Esophagus (tissue), 2 donors: ENCODE data around the gene SCAND1. TPM values are rescaled to one million over a fixed set of nuclear protein-coding genes. Genes with fewer than 3 reads are reported as not detected.

Experiments
- H3K27ac ChIP-seq, 2 donors: one replicate each; pipeline ENCODE4 v1.5.1; 2013; ENCODE audit warnings: low read depth in 2 of 2, mild to moderate bottlenecking in 2 of 2, inconsistent platforms in 1 of 2, low read length in 1 of 2, moderate library complexity in 1 of 2
- H3K27me3 ChIP-seq, 2 donors: one replicate each; pipeline ENCODE4 v1.6.1; 2013; ENCODE audit warnings: low read length in 2 of 2, control low read depth in 1 of 2, mild to moderate bottlenecking in 1 of 2; ENCODE audit not compliant: insufficient read depth in 2 of 2, control insufficient read depth in 1 of 2
- H3K36me3 ChIP-seq, 2 donors: one replicate each; pipeline ENCODE4 v1.6.1; 2013; ENCODE audit warnings: low read length in 1 of 2; ENCODE audit not compliant: control insufficient read depth in 2 of 2, insufficient read depth in 2 of 2
- H3K4me1 ChIP-seq, 2 donors: one replicate each; pipeline ENCODE4 v1.6.1; 2013; ENCODE audit warnings: low read length in 1 of 2; ENCODE audit not compliant: control insufficient read depth in 2 of 2, insufficient read depth in 2 of 2
- H3K4me3 ChIP-seq, 2 donors: one replicate each; pipeline ENCODE4 v1.5.1; 2013; ENCODE audit warnings: low read length in 2 of 2, mild to moderate bottlenecking in 2 of 2, low read depth in 1 of 2, moderate library complexity in 1 of 2
- H3K9me3 ChIP-seq, 2 donors: one replicate each; pipeline ENCODE4 v1.6.1; 2013; ENCODE audit warnings: mild to moderate bottlenecking in 2 of 2, low read depth in 1 of 2, low read length in 1 of 2, moderate library complexity in 1 of 2; ENCODE audit not compliant: control insufficient read depth in 2 of 2, insufficient read depth in 1 of 2
- WGBS, 2 donors: extraction: QIAGEN DNeasy Blood & Tissue Kit; methylation state at CpG; one replicate each; pipeline ENCODE4 v1.1.7; 2013; 5-methylcytosine and 5-hydroxymethylcytosine counted together
- polyA plus RNA-seq, 2 donors: library from polyadenylated mRNA; stranded (reverse); fragments of 200-250 nt; gene quantifications; one replicate each; pipeline ENCODE4 v1.2.3, GENCODE V29; 2013
- donor health status: healthy with polysubstance abuse.
- donor health status: Bipolar disorder and iron deficiency.

The SCAND1 gene
- polyA plus RNA-seq, 2 donors = 84.5 to 182 TPM

GRCh38 chr20:35985806-35986205 is 31.5 kb upstream of the SCAND1 start:
- Histone ChIP-seq H3K27ac (no peak overlapping the region), H3K4me1 (no peaks in the 10 kb centered on the region), H3K36me3 (no peaks in the 10 kb centered on the region), H3K27me3 (no peaks in the 10 kb centered on the region), H3K4me3 (no peak overlapping the region), H3K9me3 (peaks cover 0 to 2% of the 10 kb centered on the region in 2 donors)
- 65 to 69% methylated on average over 2 of the region's 2 CpGs for WGBS, 2 donors

- Histone ChIP-seq H3K9me3 (peaks cover 0 to 2% of the 10 kb centered on the region in 2 donors), H3K36me3 (no peaks in the 10 kb centered on the region), H3K27me3 (no peaks in the 10 kb centered on the region), H3K4me1 (no peaks in the 10 kb centered on the region), H3K4me3 (no peak overlapping the region), H3K27ac (no peak overlapping the region)
- 79 to 81% methylated on average over 6 of the region's 6 CpGs for WGBS, 2 donors
Observed at GRCh38 chr20:35984382-35984781, 30.1 kb upstream of the SCAND1 start.

DNA sequence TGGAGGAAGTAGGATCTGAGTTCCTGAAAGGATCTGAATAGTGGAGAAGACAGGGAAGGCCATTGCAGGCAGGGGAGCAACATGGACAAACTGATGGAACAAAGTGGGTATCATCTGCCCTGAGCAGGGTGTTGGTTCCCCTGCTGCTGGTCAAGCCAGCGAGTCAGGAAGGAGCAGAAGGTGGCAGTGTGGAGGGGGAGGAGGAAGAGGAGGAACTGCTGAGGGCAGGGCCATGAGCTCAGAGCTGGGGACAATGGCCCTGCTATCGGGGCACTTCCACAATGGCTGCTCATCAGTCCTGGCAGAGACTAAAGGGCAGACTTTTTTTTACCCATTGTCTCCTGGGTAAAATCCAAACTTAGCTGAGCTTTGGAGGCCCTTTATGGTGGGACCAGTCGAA is 27.7 kb upstream of the SCAND1 start:
- Histone ChIP-seq H3K27me3 (no peaks in the 10 kb centered on the region), H3K27ac (no peak overlapping the region), H3K4me3 (no peak overlapping the region), H3K9me3 (peaks cover 0 to 2% of the 10 kb centered on the region in 2 donors), H3K36me3 (no peaks in the 10 kb centered on the region), H3K4me1 (no peaks in the 10 kb centered on the region)
- 74 to 80% methylated on average over 3 of the region's 3 CpGs for WGBS, 2 donors

- no peaks in the 10 kb centered on the region for H3K36me3 ChIP-seq
- WGBS, 2 donors = 58 to 71% methylated on average over 5 of the region's 5 CpGs
Observed at GRCh38 chr20:35979544-35979943, 25.2 kb upstream of the SCAND1 start.

DNA sequence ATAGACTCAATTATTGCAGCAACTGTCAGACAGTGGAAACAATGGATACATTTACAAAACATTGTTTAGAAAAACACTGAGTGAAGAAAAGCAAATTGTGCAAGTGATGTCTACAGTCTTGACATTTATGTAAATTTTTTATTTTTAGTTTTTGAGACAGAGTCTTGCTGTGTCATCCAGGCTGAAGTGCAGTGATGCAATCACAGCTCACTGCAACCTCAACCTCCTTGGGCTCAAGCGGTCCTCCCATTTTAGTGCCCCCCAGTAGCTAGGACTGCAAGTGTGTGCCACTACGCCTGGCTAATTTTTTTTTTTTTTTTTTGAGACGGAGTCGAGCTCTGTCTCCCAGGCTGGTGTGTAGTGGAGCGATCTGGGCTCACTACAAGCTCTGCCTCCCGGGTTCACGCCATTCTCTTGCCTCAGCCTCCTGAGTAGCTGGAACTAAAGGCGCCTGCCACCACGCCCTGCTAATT is 23.8 kb upstream of the SCAND1 start:
- H3K9me3 ChIP-seq = peaks cover 0 to 2% of the 10 kb centered on the region in 2 donors
- WGBS, 2 donors = 87 to 90% methylated on average over 9 of the region's 9 CpGs

More at GRCh38 chr20:35979544-35979943, 25.2 kb upstream of the SCAND1 start:
- Histone ChIP-seq H3K27ac (no peak overlapping the region), H3K4me3 (no peak overlapping the region), H3K27me3 (no peaks in the 10 kb centered on the region), H3K9me3 (peaks cover 0 to 2% of the 10 kb centered on the region in 2 donors), H3K4me1 (no peaks in the 10 kb centered on the region)

GRCh38 chr20:35975576-35976373 is 21.5 kb upstream of the SCAND1 start:
- no peaks in the 10 kb centered on the region for H3K36me3 ChIP-seq
- no peaks in the 10 kb centered on the region for H3K4me1 ChIP-seq
- H3K4me3 ChIP-seq = no peak overlapping the region
- no peaks in the 10 kb centered on the region for H3K9me3 ChIP-seq
- no peak overlapping the region for H3K27ac ChIP-seq
- no peaks in the 10 kb centered on the region for H3K27me3 ChIP-seq
- 72 to 75% methylated on average over 9 of the region's 9 CpGs for WGBS, 2 donors

More for the DNA sequence above, 23.8 kb upstream of the SCAND1 start:
- Histone ChIP-seq H3K27ac (no peak overlapping the region), H3K27me3 (no peaks in the 10 kb centered on the region), H3K36me3 (no peaks in the 10 kb centered on the region), H3K4me1 (no peaks in the 10 kb centered on the region), H3K4me3 (no peak overlapping the region)

DNA sequence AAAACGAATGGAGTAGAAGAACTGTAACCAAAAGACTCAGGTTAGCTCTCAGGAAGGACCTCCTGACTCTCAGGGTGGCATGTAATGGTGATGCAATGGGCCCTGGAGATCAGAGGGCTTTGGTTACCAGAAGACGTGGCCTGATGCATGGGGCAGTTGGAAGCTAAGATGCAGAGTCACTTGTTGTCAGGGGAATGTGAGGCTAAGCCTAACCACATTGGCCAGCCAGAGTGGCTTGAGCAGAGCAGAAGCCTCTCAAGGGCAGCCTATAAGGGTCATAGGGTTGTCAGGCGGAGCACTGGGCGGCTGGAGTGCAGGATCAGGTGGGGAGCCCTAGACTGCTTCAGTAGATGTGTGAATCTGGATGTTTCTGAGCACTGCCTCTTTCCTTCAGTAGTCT is 20.0 kb upstream of the SCAND1 start:
- 85% methylated on average over 4 of the region's 4 CpGs for WGBS, 2 donors
- no peaks in the 10 kb centered on the region for H3K9me3 ChIP-seq
- H3K4me1 ChIP-seq = no peaks in the 10 kb centered on the region
- H3K27me3 ChIP-seq = no peaks in the 10 kb centered on the region
- H3K36me3 ChIP-seq = no peaks in the 10 kb centered on the region
- H3K27ac ChIP-seq = no peak overlapping the region
- no peak overlapping the region for H3K4me3 ChIP-seq

GRCh38 chr20:35972462-35972861 is 18.2 kb upstream of the SCAND1 start:
- Histone ChIP-seq H3K27ac (no peak overlapping the region), H3K4me3 (no peak overlapping the region), H3K9me3 (no peaks in the 10 kb centered on the region), H3K27me3 (no peaks in the 10 kb centered on the region), H3K4me1 (peaks cover 0 to 3% of the 10 kb centered on the region in 2 donors), H3K36me3 (no peaks in the 10 kb centered on the region)
- 40 to 54% methylated on average over 4 of the region's 4 CpGs for WGBS, 2 donors

DNA sequence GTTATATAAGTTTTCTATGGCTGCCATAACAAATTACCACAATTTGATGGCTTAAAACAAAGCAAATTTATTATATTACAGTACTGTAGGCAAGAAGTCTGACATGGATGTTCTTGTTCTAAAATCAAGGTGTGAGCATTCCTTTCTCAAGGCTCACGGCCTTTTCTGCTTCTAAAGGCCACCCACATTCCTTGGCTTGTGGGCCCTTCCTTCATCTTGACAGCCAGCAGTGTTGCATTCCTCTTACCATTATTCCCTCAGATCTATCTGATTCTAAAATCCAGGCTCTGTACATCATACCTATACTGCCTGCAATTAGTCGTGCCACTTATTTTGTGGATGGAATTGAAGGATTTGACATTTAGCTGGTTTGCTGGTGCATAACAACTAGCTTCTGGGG is 17.7 kb upstream of the SCAND1 start:
- H3K4me3 ChIP-seq = no peak overlapping the region
- 77 to 84% methylated on average over 2 of the region's 2 CpGs for WGBS, 2 donors
- peaks cover 0 to 3% of the 10 kb centered on the region in 2 donors for H3K4me1 ChIP-seq
- H3K27me3 ChIP-seq = no peaks in the 10 kb centered on the region
- no peaks in the 10 kb centered on the region for H3K36me3 ChIP-seq
- H3K27ac ChIP-seq = no peak overlapping the region
- H3K9me3 ChIP-seq = no peaks in the 10 kb centered on the region

GRCh38 chr20:35968930-35969329 is 14.6 kb upstream of the SCAND1 start:
- H3K36me3 ChIP-seq = no peaks in the 10 kb centered on the region
- no peaks in the 10 kb centered on the region for H3K9me3 ChIP-seq
- no peak overlapping the region for H3K4me3 ChIP-seq
- H3K27me3 ChIP-seq = no peaks in the 10 kb centered on the region
- no peak overlapping the region for H3K27ac ChIP-seq
- peaks cover 0 to 3% of the 10 kb centered on the region in 2 donors for H3K4me1 ChIP-seq
- 33 to 44% methylated on average over 1 of the region's 1 CpG for WGBS, 2 donors
